HUDEP-2 (cell line): ENCODE results near the gene PACRG.

Experiments
- DNase-seq, 76 experiments: peaks; one replicate each; lab custom pipeline; 2025; ENCODE audit not compliant: unreplicated experiment in 76 of 76; lab: John Stamatoyannopoulos, UW

The PACRG gene

DNA sequence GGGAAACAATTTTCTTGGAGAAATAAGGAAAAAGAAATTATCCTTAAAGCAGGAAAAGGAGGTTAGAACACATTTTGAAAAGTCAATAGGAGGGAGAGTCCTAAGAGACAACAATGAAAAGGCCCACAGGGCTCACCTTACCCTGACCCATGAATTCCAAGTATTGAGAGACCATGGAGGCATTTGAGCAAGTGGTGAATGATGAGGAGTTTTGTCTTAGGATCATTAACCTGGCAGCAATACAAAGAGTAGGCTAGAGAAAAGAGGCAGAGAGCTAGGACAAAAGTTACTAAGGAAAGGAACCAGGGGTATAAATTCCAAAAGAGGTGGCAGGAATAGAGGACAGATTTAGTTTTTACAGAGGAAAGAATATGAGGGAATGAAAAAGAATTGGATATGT lies 44.7 kb downstream of the PACRG start:
- no peak for DNase-seq

DNA sequence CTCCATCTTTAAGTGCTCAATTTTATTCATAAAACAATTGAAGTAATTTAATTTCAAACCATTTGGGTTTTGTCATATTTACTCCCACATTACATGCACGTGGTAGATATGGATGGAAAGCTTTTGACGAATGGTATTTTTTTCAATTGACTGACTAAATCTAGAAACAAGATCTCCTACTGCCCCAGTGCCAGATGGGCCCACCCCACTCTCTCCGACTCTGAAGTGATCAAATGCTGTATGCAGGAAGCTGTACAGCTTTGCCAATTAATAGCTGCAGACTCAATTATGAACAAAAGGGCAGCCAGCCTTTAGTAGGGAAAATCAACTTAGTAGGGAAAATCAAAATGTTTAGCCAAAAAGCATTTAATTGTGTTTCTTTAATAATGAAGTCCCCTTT lies 46.2 kb downstream of the PACRG start:
- DNase-seq = no peak

GRCh38 chr6:162777091-162777490 lies 49.3 kb downstream of the PACRG start:
- no peak for DNase-seq

GRCh38 chr6:162778603-162779002 lies 50.8 kb downstream of the PACRG start:
- DNase-seq = no peak

GRCh38 chr6:162785632-162786242 lies 58.0 kb downstream of the PACRG start:
- no peak for DNase-seq

DNA sequence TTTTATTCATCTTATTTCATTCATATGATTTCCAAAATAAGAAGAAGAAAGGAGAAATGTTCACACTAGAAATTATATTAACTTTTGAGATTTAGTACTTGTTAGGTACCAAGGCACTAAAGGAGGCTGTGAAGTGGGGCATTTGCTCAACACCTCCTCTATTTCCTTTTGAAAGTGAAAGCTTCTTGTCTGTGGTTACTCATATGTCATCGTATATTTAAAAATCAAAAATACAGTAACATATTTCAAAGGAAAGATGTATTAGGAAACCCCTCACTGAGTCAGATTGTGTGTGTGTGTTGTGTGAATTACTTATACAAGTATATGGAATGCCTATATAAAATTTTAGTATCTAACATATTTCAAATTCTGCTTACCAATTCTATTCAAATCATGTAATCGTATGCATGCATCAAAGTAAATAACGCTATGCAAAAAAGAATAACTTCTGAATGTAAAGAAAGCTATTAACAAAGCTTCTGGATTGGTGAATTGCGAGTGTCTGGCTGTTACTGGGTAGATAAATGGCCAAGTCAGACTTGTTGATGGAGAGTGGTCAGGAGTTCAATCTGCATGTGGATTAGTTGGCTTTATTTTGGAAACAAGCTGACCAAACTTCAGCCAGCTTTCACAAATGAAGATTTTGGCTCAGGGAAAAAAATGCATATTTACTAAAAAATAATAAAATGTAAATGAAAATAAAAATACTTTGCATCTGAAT lies 70.9 kb downstream of the PACRG start:
- no peak for DNase-seq

DNA sequence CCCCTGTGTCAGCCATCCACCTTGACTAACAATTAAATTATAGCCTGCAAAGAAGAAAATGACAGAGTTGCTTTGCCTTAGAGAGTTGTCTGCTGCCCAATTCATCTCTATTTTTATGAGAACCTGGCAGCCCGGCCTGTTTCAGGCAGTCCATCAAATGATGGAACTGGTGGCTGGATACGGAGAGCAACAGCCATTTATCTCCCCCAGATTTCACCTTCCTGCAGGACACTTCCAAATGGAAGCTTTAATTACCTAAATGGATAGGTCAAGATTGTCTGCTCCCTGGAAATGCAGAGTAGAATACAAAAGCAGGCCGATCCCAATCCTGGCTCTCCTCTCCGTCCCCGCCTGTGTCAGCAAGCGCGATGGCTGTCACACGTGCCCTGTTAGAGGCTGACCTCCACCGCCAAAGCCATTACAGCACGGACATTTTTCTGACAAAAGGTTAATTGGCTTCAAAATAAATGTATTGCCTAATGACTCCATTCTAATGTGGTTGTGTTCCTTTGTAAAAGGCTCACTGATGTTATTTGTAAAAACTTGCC lies 86.7 kb downstream of the PACRG start:
- DNase-seq = no peak

- DNase-seq = no peak
These were observed 89.4 kb downstream of the PACRG start for GRCh38 chr6:162817196-162817595.

DNA sequence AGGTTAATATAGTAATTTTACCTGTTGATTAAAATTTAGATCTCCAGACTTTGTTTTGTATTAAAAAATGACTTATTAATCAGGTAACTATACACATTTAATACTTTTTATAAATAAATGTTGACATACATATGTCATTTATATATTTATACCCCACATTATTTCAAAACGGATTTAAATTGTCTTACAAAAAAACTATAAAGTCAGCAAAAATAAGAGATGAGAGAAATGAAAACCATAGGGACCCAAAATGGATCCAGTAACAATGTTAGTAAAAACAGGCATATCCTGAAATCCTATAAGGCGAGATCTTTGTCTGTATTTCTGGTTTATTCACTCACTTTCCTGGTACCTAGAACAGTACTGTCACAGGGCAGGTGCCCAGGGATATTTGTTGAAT lies 91.5 kb downstream of the PACRG start:
- DNase-seq = no peak

DNA sequence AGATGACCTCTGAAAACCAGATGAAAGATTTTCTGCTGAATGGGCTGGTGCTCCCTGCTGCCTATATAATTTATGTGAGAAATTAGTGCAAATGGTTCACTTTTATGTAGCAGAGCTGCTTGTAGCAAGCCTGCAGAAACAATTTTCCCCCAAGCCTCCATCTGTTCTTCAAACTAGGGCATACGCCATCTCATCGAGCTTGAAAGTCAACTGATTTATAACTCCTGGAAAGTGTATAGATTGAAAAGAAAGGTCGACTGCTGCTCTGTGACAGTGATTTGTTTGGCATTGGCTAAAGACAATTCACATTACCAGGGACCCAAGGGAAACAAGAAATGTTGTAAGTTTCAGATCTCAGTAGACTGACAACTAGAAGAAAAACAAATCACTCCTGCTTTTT lies 93.3 kb downstream of the PACRG start:
- no peak for DNase-seq

- no peak for DNase-seq
These were observed 97.8 kb downstream of the PACRG start for GRCh38 chr6:162825597-162825996.

DNA sequence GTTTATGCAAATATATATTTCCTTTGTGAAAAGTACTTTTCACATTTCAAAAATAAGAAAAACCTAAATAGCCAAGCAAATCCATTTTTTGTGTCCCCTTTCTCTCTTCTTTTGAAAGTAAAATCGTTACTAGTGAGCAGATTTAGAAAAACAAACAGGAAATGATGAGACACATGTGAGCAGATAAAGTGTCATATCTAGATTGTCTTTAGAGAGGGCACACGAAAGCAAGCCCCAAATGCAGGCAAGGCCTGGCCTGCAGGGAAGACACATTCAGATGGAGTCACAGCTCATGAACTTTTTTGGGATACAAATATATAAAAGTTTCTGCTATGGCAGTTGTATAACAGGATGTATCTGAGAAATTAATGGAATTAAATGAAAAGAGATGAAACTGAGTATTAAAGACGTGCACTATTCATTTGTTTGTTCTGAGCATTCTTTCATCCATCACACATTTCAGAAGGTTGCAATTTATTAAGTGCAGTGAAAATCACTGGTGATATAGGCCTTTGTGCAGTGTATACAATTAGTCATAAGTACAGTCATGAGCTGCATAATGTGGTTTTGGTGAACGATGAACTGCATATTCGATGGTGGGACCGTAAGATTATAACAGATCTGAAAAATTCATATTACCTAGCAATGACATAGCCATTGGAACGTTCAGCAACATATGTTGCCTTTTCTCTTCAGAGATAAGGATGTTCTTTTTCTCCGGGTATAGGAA lies 101.4 kb downstream of the PACRG start:
- no peak for DNase-seq

GRCh38 chr6:162833776-162834175 lies 106.0 kb downstream of the PACRG start:
- no peak for DNase-seq

- DNase-seq = no peak
These were observed 118.2 kb downstream of the PACRG start for GRCh38 chr6:162845972-162846371.

- no peak for DNase-seq
These were observed 118.9 kb downstream of the PACRG start for GRCh38 chr6:162846723-162847122.

DNA sequence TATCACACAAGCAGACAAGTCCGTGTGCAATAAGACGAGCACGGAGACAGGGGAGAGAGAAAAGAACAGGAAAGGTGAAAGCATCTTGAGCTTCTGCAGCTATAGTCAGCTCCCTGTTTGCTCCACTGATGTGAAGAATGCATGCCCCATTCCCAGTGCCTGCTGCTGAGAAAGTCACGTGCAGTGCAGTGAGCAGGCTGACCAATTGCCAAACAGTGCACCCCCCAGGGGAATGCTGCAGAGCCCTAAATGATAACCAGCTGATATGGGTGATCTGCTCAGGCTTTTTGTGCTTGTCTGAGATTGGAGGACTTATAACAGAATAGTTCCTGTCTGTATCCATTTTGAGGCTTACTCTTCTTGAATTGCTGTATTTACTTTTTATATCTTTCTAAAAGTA lies 121.5 kb downstream of the PACRG start:
- DNase-seq = no peak

DNA sequence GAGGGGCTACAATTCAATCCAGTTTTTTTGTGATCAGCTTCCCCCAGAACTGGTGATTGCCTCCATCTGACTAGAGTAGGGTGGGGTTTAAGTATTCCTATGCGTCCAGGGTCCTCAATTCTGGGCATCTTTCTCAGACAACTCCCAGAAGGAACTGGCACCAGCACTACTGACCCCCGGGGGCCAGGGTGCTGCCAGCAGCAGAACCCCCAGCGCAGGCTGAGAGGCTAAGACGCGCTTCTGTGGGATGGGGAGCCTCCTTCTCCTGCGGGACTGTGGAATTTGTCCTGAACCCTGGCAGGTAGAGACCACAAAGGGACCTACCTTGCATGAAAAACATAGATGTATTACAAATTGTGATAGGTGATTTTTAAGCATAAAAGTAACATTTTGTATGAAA lies 124.4 kb downstream of the PACRG start:
- no peak for DNase-seq

- no peak for DNase-seq
These were observed 125.2 kb downstream of the PACRG start for GRCh38 chr6:162852840-162853577.

- no peak for DNase-seq
These were observed 126.5 kb downstream of the PACRG start for GRCh38 chr6:162854228-162854627.

GRCh38 chr6:162854734-162855191 lies 127.0 kb downstream of the PACRG start:
- DNase-seq = no peak

DNA sequence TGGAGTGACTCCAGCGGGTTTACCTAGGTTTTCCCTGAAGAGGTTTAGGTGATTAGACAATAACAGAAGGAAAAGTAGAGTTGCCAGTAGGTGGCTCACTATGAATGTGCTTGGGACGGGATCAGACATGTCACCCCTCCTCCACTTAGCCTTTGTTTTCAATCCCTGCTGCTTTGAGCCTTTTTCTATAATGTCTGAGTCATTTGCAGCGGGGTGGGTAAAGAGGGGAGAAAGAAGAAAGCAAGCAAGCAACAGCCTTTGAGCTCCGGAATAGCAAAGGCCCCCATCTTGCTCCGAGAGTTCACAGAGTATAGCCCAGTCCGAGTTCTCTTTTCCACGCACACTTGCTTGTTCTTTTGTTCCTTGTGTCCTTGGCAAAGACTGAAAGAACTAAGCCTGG lies 129.1 kb downstream of the PACRG start:
- peak in 1 of 76 experiments; percentile 4 for DNase-seq
